ENCODE data around the gene GATA2. TPM values are rescaled to one million over a fixed set of nuclear protein-coding genes. Genes with fewer than 3 reads are reported as not detected.

Gene GATA2
- polyA plus RNA-seq, 1 donor, result 1.9 TPM

- no peak for DNase-seq
- H3K4me3 ChIP-seq (ENCODE audit: low read length), result no peak overlapping the region
- no peaks in the 10 kb centered on the region for H3K36me3 ChIP-seq (ENCODE audit: control insufficient read depth, insufficient read depth, low read length)
- no CpG with 5 or more reads among the region's 3 CpGs for whole genome bisulfite sequencing (ENCODE audit: insufficient coverage, low lambda C conversion rate)
- H3K4me1 ChIP-seq (ENCODE audit: control insufficient read depth, insufficient read depth, low read length), result no peaks in the 10 kb centered on the region
- no peaks in the 10 kb centered on the region for H3K9me3 ChIP-seq (ENCODE audit: control insufficient read depth, low read depth, low read length)
- no peak overlapping the region for H3K27ac ChIP-seq (ENCODE audit: low read length)
- H3K27me3 ChIP-seq (ENCODE audit: control insufficient read depth, insufficient read depth, low read length), result peaks cover 22% of the 10 kb centered on the region
Measured at GRCh38 chr3:128447561-128448013, 45.4 kb downstream of the GATA2 start.

GRCh38 chr3:128446821-128447220, 46.2 kb downstream of the GATA2 start:
- no peak for DNase-seq
- Histone ChIP-seq H3K4me3 (ENCODE audit: low read length) (no peak overlapping the region), H3K4me1 (ENCODE audit: control insufficient read depth, insufficient read depth, low read length) (no peaks in the 10 kb centered on the region), H3K9me3 (ENCODE audit: control insufficient read depth, low read depth, low read length) (no peaks in the 10 kb centered on the region), H3K27ac (ENCODE audit: low read length) (no peak overlapping the region), H3K36me3 (ENCODE audit: control insufficient read depth, insufficient read depth, low read length) (no peaks in the 10 kb centered on the region), H3K27me3 (ENCODE audit: control insufficient read depth, insufficient read depth, low read length) (peaks cover 19% of the 10 kb centered on the region)
- no CpG with 5 or more reads among the region's 1 CpG for WGBS (ENCODE audit: insufficient coverage, low lambda C conversion rate)

- peaks cover 24% of the 10 kb centered on the region for H3K27me3 ChIP-seq (ENCODE audit: control insufficient read depth, insufficient read depth, low read length)
- H3K4me1 ChIP-seq (ENCODE audit: control insufficient read depth, insufficient read depth, low read length), result no peaks in the 10 kb centered on the region
- no CpG with 5 or more reads among the region's 1 CpG for WGBS (ENCODE audit: insufficient coverage, low lambda C conversion rate)
- H3K4me3 ChIP-seq (ENCODE audit: low read length), result no peak overlapping the region
- DNase-seq, result no peak
- H3K27ac ChIP-seq (ENCODE audit: low read length), result no peak overlapping the region
- no peaks in the 10 kb centered on the region for H3K36me3 ChIP-seq (ENCODE audit: control insufficient read depth, insufficient read depth, low read length)
- no peaks in the 10 kb centered on the region for H3K9me3 ChIP-seq (ENCODE audit: control insufficient read depth, low read depth, low read length)
Measured at GRCh38 chr3:128445357-128445756, 47.6 kb downstream of the GATA2 start.

GRCh38 chr3:128443771-128444170, 49.2 kb downstream of the GATA2 start:
- 57% methylated on average over 2 of the region's 3 CpGs for WGBS (ENCODE audit: insufficient coverage, low lambda C conversion rate)
- Histone ChIP-seq H3K27ac (ENCODE audit: low read length) (no peak overlapping the region), H3K9me3 (ENCODE audit: control insufficient read depth, low read depth, low read length) (no peaks in the 10 kb centered on the region), H3K36me3 (ENCODE audit: control insufficient read depth, insufficient read depth, low read length) (no peaks in the 10 kb centered on the region), H3K4me1 (ENCODE audit: control insufficient read depth, insufficient read depth, low read length) (no peaks in the 10 kb centered on the region), H3K27me3 (ENCODE audit: control insufficient read depth, insufficient read depth, low read length) (peaks cover 32% of the 10 kb centered on the region), H3K4me3 (ENCODE audit: low read length) (no peak overlapping the region)
- DNase-seq, result no peak

- no peaks in the 10 kb centered on the region for H3K36me3 ChIP-seq (ENCODE audit: control insufficient read depth, insufficient read depth, low read length)
- no peaks in the 10 kb centered on the region for H3K4me1 ChIP-seq (ENCODE audit: control insufficient read depth, insufficient read depth, low read length)
- DNase-seq, result no peak
- 100% methylated on average over 1 of the region's 6 CpGs for WGBS (ENCODE audit: insufficient coverage, low lambda C conversion rate)
- H3K27me3 ChIP-seq (ENCODE audit: control insufficient read depth, insufficient read depth, low read length), result peaks cover 37% of the 10 kb centered on the region
- H3K9me3 ChIP-seq (ENCODE audit: control insufficient read depth, low read depth, low read length), result no peaks in the 10 kb centered on the region
- no peak overlapping the region for H3K27ac ChIP-seq (ENCODE audit: low read length)
- H3K4me3 ChIP-seq (ENCODE audit: low read length), result no peak overlapping the region
Measured at GRCh38 chr3:128442949-128443348, 50.1 kb downstream of the GATA2 start.

- H3K27ac ChIP-seq (ENCODE audit: low read length), result no peak overlapping the region
- peaks cover 30% of the 10 kb centered on the region for H3K27me3 ChIP-seq (ENCODE audit: control insufficient read depth, insufficient read depth, low read length)
- H3K4me3 ChIP-seq (ENCODE audit: low read length), result no peak overlapping the region
- H3K9me3 ChIP-seq (ENCODE audit: control insufficient read depth, low read depth, low read length), result no peaks in the 10 kb centered on the region
- H3K36me3 ChIP-seq (ENCODE audit: control insufficient read depth, insufficient read depth, low read length), result no peaks in the 10 kb centered on the region
- WGBS (ENCODE audit: insufficient coverage, low lambda C conversion rate), result no CpG with 5 or more reads among the region's 7 CpGs
- H3K4me1 ChIP-seq (ENCODE audit: control insufficient read depth, insufficient read depth, low read length), result no peaks in the 10 kb centered on the region
- DNase-seq, result no peak
Measured at GRCh38 chr3:128442070-128442469, 50.9 kb downstream of the GATA2 start.

GRCh38 chr3:128439226-128439625, 53.8 kb downstream of the GATA2 start:
- Histone ChIP-seq H3K9me3 (ENCODE audit: control insufficient read depth, low read depth, low read length) (no peaks in the 10 kb centered on the region), H3K4me3 (ENCODE audit: low read length) (no peak overlapping the region), H3K27ac (ENCODE audit: low read length) (no peak overlapping the region), H3K36me3 (ENCODE audit: control insufficient read depth, insufficient read depth, low read length) (no peaks in the 10 kb centered on the region), H3K27me3 (ENCODE audit: control insufficient read depth, insufficient read depth, low read length) (peaks cover 48% of the 10 kb centered on the region), H3K4me1 (ENCODE audit: control insufficient read depth, insufficient read depth, low read length) (no peaks in the 10 kb centered on the region)
- WGBS (ENCODE audit: insufficient coverage, low lambda C conversion rate), result no CpG with 5 or more reads among the region's 3 CpGs
- no peak for DNase-seq

- H3K36me3 ChIP-seq (ENCODE audit: control insufficient read depth, insufficient read depth, low read length), result no peaks in the 10 kb centered on the region
- no peak for DNase-seq
Measured at GRCh38 chr3:128438488-128439072, 54.4 kb downstream of the GATA2 start.

GRCh38 chr3:128436214-128436613, 56.8 kb downstream of the GATA2 start:
- no peak for DNase-seq
- Histone ChIP-seq H3K4me1 (ENCODE audit: control insufficient read depth, insufficient read depth, low read length) (peaks cover 4% of the 10 kb centered on the region), H3K4me3 (ENCODE audit: low read length) (no peak overlapping the region), H3K27ac (ENCODE audit: low read length) (no peak overlapping the region), H3K36me3 (ENCODE audit: control insufficient read depth, insufficient read depth, low read length) (no peaks in the 10 kb centered on the region), H3K9me3 (ENCODE audit: control insufficient read depth, low read depth, low read length) (no peaks in the 10 kb centered on the region), H3K27me3 (ENCODE audit: control insufficient read depth, insufficient read depth, low read length) (peaks cover 73% of the 10 kb centered on the region)
- no CpG with 5 or more reads among the region's 3 CpGs for WGBS (ENCODE audit: insufficient coverage, low lambda C conversion rate)

More at GRCh38 chr3:128438488-128439072, 54.4 kb downstream of the GATA2 start:
- no peaks in the 10 kb centered on the region for H3K4me1 ChIP-seq (ENCODE audit: control insufficient read depth, insufficient read depth, low read length)
- H3K4me3 ChIP-seq (ENCODE audit: low read length), result no peak overlapping the region
- no peak overlapping the region for H3K27ac ChIP-seq (ENCODE audit: low read length)
- 100% methylated on average over 1 of the region's 6 CpGs for WGBS (ENCODE audit: insufficient coverage, low lambda C conversion rate)
- peaks cover 54% of the 10 kb centered on the region for H3K27me3 ChIP-seq (ENCODE audit: control insufficient read depth, insufficient read depth, low read length)
- H3K9me3 ChIP-seq (ENCODE audit: control insufficient read depth, low read depth, low read length), result no peaks in the 10 kb centered on the region

GRCh38 chr3:128435561-128435960, 57.4 kb downstream of the GATA2 start:
- H3K27me3 ChIP-seq (ENCODE audit: control insufficient read depth, insufficient read depth, low read length), result peaks cover 74% of the 10 kb centered on the region

GRCh38 chr3:128435058-128435457, 57.9 kb downstream of the GATA2 start:
- no peak for DNase-seq
- no CpG with 5 or more reads among the region's 6 CpGs for WGBS (ENCODE audit: insufficient coverage, low lambda C conversion rate)
- H3K27ac ChIP-seq (ENCODE audit: low read length), result no peak overlapping the region
- H3K9me3 ChIP-seq (ENCODE audit: control insufficient read depth, low read depth, low read length), result no peaks in the 10 kb centered on the region
- peaks cover 78% of the 10 kb centered on the region for H3K27me3 ChIP-seq (ENCODE audit: control insufficient read depth, insufficient read depth, low read length)
- no peaks in the 10 kb centered on the region for H3K36me3 ChIP-seq (ENCODE audit: control insufficient read depth, insufficient read depth, low read length)
- no peak overlapping the region for H3K4me3 ChIP-seq (ENCODE audit: low read length)
- H3K4me1 ChIP-seq (ENCODE audit: control insufficient read depth, insufficient read depth, low read length), result peaks cover 4% of the 10 kb centered on the region

More at GRCh38 chr3:128435561-128435960, 57.4 kb downstream of the GATA2 start:
- H3K36me3 ChIP-seq (ENCODE audit: control insufficient read depth, insufficient read depth, low read length), result no peaks in the 10 kb centered on the region
- no peak overlapping the region for H3K4me3 ChIP-seq (ENCODE audit: low read length)
- no peak for DNase-seq
- no peaks in the 10 kb centered on the region for H3K9me3 ChIP-seq (ENCODE audit: control insufficient read depth, low read depth, low read length)
- no CpG with 5 or more reads among the region's 5 CpGs for WGBS (ENCODE audit: insufficient coverage, low lambda C conversion rate)
- no peak overlapping the region for H3K27ac ChIP-seq (ENCODE audit: low read length)
- peaks cover 4% of the 10 kb centered on the region for H3K4me1 ChIP-seq (ENCODE audit: control insufficient read depth, insufficient read depth, low read length)

Measured in large intestine (tissue), 3 donors.